Kidney (tissue), 14 donors: ENCODE results near the gene TBC1D32. TPM values are rescaled to one million over a fixed set of nuclear protein-coding genes. Genes with fewer than 3 reads are reported as not detected.

ENCODE experiments used
- DNase-seq, 5 donors: peaks; one replicate each; pipeline ENCODE4 v3.0.0-alpha.2; 2013 to 2020
- FAIRE-seq: peaks from 2 replicates; lab custom pipeline; 2012; peaks lifted over from hg19 to GRCh38; lab: Jason Lieb, UNC
- H3K27ac ChIP-seq, 2 donors: one replicate each; pipeline ENCODE4 v1.7.0; 2013; ENCODE audit warnings: low read depth in 2 of 2, low read length in 2 of 2, inconsistent platforms in 1 of 2
- H3K27me3 ChIP-seq: one replicate; pipeline ENCODE4 v1.7.1; 2013; ENCODE audit warnings: low read length, inconsistent platforms; ENCODE audit not compliant: control insufficient read depth, insufficient read depth
- H3K36me3 ChIP-seq, 3 donors: one replicate each; pipeline versions ENCODE4 v1.7.0 to v1.7.1; 2013; ENCODE audit warnings: low read length in 3 of 3, control low read depth in 1 of 3, inconsistent platforms in 1 of 3; ENCODE audit not compliant: insufficient read depth in 3 of 3, control insufficient read depth in 2 of 3
- H3K4me1 ChIP-seq, 3 donors: one replicate each; pipeline versions ENCODE4 v1.7.0 to v1.7.1; 2013; ENCODE audit warnings: low read length in 3 of 3, inconsistent platforms in 1 of 3, low read depth in 1 of 3; ENCODE audit not compliant: control insufficient read depth in 2 of 3, insufficient read depth in 2 of 3
- H3K4me3 ChIP-seq, 3 donors: one replicate each; pipeline versions ENCODE4 v1.7.0 to v1.8.1; 2013; ENCODE audit warnings: low read length in 3 of 3, control low read depth in 1 of 3, inconsistent platforms in 1 of 3
- H3K9ac ChIP-seq, 3 donors: one replicate each; pipeline versions ENCODE4 v1.7.0 to v1.7.1; 2013; ENCODE audit warnings: low read length in 3 of 3, control low read depth in 1 of 3, inconsistent platforms in 1 of 3
- H3K9me3 ChIP-seq, 3 donors: one replicate each; pipeline versions ENCODE4 v1.7.0 to v1.7.1; 2013; ENCODE audit warnings: low read length in 3 of 3, control low read depth in 1 of 3, inconsistent platforms in 1 of 3; ENCODE audit not compliant: control insufficient read depth in 2 of 3, insufficient read depth in 1 of 3
- intact Hi-C: fragments of 100-400 bp; cut with DNase I; formaldehyde crosslinking; loops from one replicate; pipeline ENCODE4 v1.11.1; 2022
- polyA plus RNA-seq: library from polyadenylated mRNA; stranded (reverse); fragments of 350-450 nt; fragmentation: Illumina TruSeq; extraction: RNeasy Lipid Tissue Mini Kit (QIAGEN cat#74804); gene quantifications from one replicate; pipeline ENCODE4 v1.2.3, GENCODE V29; 2014; ENCODE audit warnings: low read depth, low replicate concordance; ENCODE audit not compliant: insufficient read depth
- total RNA-seq: library from RNA; stranded (reverse); fragmentation: NEBNext Ultra II Directional; extraction: Animal tissue kit (Norgen Biotek cat#: 25700); gene quantifications from one replicate; pipeline ENCODE4 v1.2.1, GENCODE V29; 2021
- TF ChIP-seq, protein P1 (sequence below): IDR thresholded peaks from 3 replicates; pipeline ENCODE4 v1.5.1; 2012; ENCODE audit warnings: mild to moderate bottlenecking, moderate library complexity, borderline replicate concordance; ENCODE audit not compliant: insufficient read depth; ENCODE audit errors: extremely low read depth
- donor health status: control.
- donor health status: control.
- donor health status: control.
- donor health status: control.
- donor health status: control.
- donor health status: DM: yes; HTN: yes; CAD: no.
- donor health status: Normal renal cell carcinoma (clear cell type).

The TBC1D32 gene
- total and polyA plus RNA-seq, 2 donors from 2014 or later: 1.9 to 12.4 TPM

DNA sequence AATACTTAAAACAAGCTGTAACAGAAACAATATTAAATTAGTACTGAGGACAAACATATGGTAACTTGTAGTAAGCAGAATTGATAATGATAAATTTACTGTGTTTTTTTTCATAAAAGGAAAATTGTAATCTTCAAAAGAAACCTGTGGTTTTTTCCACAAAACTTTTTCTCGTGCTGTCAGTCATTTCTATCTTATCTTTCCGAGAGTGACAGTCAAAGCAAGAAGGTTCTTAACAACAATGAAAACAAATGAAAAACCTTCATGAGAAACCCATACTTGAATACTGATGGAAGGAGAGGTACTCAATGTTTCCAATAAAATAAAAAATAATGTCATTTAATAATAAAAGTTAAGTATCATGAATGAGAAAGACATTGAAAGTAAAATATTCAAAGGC, 174.0 kb downstream of the TBC1D32 start:
- FAIRE-seq (no peak), DNase-seq (no peak)
- TF ChIP-seq, protein P1, sequence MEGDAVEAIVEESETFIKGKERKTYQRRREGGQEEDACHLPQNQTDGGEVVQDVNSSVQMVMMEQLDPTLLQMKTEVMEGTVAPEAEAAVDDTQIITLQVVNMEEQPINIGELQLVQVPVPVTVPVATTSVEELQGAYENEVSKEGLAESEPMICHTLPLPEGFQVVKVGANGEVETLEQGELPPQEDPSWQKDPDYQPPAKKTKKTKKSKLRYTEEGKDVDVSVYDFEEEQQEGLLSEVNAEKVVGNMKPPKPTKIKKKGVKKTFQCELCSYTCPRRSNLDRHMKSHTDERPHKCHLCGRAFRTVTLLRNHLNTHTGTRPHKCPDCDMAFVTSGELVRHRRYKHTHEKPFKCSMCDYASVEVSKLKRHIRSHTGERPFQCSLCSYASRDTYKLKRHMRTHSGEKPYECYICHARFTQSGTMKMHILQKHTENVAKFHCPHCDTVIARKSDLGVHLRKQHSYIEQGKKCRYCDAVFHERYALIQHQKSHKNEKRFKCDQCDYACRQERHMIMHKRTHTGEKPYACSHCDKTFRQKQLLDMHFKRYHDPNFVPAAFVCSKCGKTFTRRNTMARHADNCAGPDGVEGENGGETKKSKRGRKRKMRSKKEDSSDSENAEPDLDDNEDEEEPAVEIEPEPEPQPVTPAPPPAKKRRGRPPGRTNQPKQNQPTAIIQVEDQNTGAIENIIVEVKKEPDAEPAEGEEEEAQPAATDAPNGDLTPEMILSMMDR: no peak
- no peak overlapping the region for H3K9ac ChIP-seq
- no peaks in the 10 kb centered on the region for H3K27me3 ChIP-seq
- no peaks in the 10 kb centered on the region for H3K9me3 ChIP-seq
- intact Hi-C loops: no loop called here
- no peak overlapping the region for H3K27ac ChIP-seq
- no peaks in the 10 kb centered on the region for H3K4me1 ChIP-seq
- H3K36me3 ChIP-seq: peaks cover 0 to 6% (median 2%) of the 10 kb centered on the region in 3 donors
- no peak overlapping the region for H3K4me3 ChIP-seq

- DNase-seq (no peak), FAIRE-seq (no peak)
- intact Hi-C loops: no loop called here
- TF ChIP-seq, protein P1: no peak
- no peak overlapping the region for H3K27ac ChIP-seq
- no peaks in the 10 kb centered on the region for H3K27me3 ChIP-seq
- no peaks in the 10 kb centered on the region for H3K4me1 ChIP-seq
- H3K4me3 ChIP-seq: no peak overlapping the region
- no peak overlapping the region for H3K9ac ChIP-seq
- H3K36me3 ChIP-seq: peaks cover 0 to 6% (median 2%) of the 10 kb centered on the region in 3 donors
- no peaks in the 10 kb centered on the region for H3K9me3 ChIP-seq
Measured at GRCh38 chr6:121158891-121159290, 175.4 kb downstream of the TBC1D32 start.

GRCh38 chr6:121158438-121158837, 175.8 kb downstream of the TBC1D32 start:
- H3K4me3 ChIP-seq: no peak overlapping the region
- intact Hi-C loops: no loop called here
- no peak for DNase-seq
- no peaks in the 10 kb centered on the region for H3K27me3 ChIP-seq
- H3K27ac ChIP-seq: no peak overlapping the region
- H3K4me1 ChIP-seq: no peaks in the 10 kb centered on the region
- H3K36me3 ChIP-seq: peaks cover 0 to 6% (median 2%) of the 10 kb centered on the region in 3 donors
- no peaks in the 10 kb centered on the region for H3K9me3 ChIP-seq
- no peak overlapping the region for H3K9ac ChIP-seq
- TF ChIP-seq, protein P1: no peak
- FAIRE-seq: no peak

GRCh38 chr6:121157906-121158305, 176.4 kb downstream of the TBC1D32 start:
- no peak overlapping the region for H3K9ac ChIP-seq
- intact Hi-C loops: no loop called here
- H3K9me3 ChIP-seq: peaks cover 0 to under 1% (median 0%) of the 10 kb centered on the region in 3 donors
- H3K27me3 ChIP-seq: no peaks in the 10 kb centered on the region
- DNase-seq (no peak), FAIRE-seq (no peak)
- H3K27ac ChIP-seq: no peak overlapping the region
- TF ChIP-seq, protein P1: no peak
- H3K4me3 ChIP-seq: no peak overlapping the region
- peaks cover 0 to 6% (median 2%) of the 10 kb centered on the region in 3 donors for H3K36me3 ChIP-seq
- H3K4me1 ChIP-seq: no peaks in the 10 kb centered on the region
